PC-9 (cell line): ENCODE results near the gene PCDHGC5.

ENCODE experiments used
- EZH2 ChIP-seq: fragments of 200-600 bp; sonication (generic); IDR thresholded peaks from 2 replicates; pipeline ENCODE4 v1.8.0; 2017; ENCODE audit warnings: antibody characterized with exemption, low read depth
- TF ChIP-seq, protein P1 (sequence below): fragments of 200-600 bp; sonication (generic); conservative IDR thresholded peaks from 2 replicates; pipeline ENCODE4 v1.6.1; 2017; ENCODE audit warnings: mixed run types, antibody characterized with exemption, mild to moderate bottlenecking, moderate library complexity

DNA sequence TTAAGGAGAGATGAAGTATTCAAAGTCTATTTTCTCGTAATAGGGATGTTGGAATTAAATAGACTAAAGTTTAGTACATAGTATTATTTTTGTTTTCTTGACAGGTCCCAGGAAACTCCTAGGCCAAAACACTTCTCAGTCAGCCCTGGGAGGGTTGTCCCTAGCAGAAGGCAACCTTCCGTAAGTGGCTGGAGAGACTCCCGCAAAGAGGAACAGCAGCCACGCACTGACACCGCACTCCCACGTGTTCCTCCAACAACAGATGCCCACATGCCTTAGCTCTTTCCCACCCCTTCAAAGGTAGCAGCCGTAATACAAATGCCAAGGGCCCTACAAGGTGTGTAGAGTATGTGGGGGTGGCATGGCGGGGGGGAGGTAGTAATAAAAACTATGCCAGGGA is 28.4 kb downstream of the PCDHGC5 start:
- TF ChIP-seq, protein P1, sequence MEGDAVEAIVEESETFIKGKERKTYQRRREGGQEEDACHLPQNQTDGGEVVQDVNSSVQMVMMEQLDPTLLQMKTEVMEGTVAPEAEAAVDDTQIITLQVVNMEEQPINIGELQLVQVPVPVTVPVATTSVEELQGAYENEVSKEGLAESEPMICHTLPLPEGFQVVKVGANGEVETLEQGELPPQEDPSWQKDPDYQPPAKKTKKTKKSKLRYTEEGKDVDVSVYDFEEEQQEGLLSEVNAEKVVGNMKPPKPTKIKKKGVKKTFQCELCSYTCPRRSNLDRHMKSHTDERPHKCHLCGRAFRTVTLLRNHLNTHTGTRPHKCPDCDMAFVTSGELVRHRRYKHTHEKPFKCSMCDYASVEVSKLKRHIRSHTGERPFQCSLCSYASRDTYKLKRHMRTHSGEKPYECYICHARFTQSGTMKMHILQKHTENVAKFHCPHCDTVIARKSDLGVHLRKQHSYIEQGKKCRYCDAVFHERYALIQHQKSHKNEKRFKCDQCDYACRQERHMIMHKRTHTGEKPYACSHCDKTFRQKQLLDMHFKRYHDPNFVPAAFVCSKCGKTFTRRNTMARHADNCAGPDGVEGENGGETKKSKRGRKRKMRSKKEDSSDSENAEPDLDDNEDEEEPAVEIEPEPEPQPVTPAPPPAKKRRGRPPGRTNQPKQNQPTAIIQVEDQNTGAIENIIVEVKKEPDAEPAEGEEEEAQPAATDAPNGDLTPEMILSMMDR: no peak
- TF ChIP-seq EZH2: no peak
